AML-193 (cell line): ENCODE data around the gene ZBTB11.
"Not testable (repeated sequence)": the region's sequence is repeated elsewhere in the genome, so short reads cannot be mapped to it uniquely, and the experiment has no call there.

ENCODE experiments used
- DNase-seq, 2 experiments: peaks; one replicate each; lab custom pipeline; 2025; lab: John Stamatoyannopoulos, UW

The ZBTB11 gene, protein sequence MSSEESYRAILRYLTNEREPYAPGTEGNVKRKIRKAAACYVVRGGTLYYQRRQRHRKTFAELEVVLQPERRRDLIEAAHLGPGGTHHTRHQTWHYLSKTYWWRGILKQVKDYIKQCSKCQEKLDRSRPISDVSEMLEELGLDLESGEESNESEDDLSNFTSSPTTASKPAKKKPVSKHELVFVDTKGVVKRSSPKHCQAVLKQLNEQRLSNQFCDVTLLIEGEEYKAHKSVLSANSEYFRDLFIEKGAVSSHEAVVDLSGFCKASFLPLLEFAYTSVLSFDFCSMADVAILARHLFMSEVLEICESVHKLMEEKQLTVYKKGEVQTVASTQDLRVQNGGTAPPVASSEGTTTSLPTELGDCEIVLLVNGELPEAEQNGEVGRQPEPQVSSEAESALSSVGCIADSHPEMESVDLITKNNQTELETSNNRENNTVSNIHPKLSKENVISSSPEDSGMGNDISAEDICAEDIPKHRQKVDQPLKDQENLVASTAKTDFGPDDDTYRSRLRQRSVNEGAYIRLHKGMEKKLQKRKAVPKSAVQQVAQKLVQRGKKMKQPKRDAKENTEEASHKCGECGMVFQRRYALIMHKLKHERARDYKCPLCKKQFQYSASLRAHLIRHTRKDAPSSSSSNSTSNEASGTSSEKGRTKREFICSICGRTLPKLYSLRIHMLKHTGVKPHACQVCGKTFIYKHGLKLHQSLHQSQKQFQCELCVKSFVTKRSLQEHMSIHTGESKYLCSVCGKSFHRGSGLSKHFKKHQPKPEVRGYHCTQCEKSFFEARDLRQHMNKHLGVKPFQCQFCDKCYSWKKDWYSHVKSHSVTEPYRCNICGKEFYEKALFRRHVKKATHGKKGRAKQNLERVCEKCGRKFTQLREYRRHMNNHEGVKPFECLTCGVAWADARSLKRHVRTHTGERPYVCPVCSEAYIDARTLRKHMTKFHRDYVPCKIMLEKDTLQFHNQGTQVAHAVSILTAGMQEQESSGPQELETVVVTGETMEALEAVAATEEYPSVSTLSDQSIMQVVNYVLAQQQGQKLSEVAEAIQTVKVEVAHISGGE

GRCh38 chr3:101676765-101677435 lies at the start of gene ZBTB11:
TSS of gene ZBTB11 (minus strand) at chr3:101677132. CDS start at chr3:101676914, 218 bp downstream.
- no peak for DNase-seq

- no peak for DNase-seq
Measured at GRCh38 chr3:101725890-101726275, 49.0 kb upstream of the ZBTB11 start.

GRCh38 chr3:101725194-101725889 lies 48.4 kb upstream of the ZBTB11 start:
- peak; percentile 18 to 27 for DNase-seq

DNA sequence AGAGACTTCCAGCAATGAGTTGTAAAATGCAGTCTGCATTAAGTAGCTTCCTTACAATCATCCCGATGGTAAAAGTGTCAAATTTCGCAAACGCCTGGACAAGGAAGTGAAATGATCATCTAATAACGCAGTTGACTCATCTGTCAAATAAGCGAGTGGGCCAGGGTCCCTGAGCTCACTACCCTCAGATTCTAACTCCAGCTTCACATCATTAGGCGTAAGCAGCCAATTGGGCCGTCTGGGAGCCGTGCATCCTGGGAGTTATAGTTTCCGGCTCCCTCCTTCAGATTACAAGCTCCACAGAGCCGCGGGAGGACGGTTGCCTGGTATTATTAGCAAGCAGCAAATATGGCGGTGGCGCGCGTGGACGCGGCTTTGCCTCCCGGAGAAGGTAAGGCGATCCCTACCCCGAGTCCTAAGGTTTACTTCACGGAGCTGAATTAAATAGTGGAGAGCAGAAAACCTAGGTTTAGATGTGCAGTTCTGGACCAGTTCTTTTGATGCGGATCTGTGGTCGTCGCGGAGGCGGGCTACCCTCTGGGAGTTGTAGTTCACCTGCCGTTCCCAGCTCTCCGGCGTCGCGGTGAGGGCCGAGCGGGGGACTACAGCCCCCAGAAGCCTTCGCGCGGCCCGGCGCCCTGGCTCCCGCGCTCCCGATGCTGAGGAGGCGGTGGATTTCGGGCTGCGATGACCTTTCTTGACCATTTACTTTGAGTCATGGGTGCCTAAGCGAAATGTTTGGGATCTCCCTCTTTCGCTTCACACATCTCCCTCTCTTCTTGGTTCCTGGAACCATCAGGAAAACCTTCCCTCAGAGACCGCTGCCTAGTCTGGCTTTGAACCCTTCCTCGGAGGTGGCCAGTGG lies 47.6 kb upstream of the ZBTB11 start, which contains the start of gene CEP97:
Gene CEP97, plus strand, starts transcription at position 286 of the 865 bp plus-strand sequence. Its CDS starts 63 bp downstream, at position 349.
- DNase-seq, result peak; percentile 95 to 98

DNA sequence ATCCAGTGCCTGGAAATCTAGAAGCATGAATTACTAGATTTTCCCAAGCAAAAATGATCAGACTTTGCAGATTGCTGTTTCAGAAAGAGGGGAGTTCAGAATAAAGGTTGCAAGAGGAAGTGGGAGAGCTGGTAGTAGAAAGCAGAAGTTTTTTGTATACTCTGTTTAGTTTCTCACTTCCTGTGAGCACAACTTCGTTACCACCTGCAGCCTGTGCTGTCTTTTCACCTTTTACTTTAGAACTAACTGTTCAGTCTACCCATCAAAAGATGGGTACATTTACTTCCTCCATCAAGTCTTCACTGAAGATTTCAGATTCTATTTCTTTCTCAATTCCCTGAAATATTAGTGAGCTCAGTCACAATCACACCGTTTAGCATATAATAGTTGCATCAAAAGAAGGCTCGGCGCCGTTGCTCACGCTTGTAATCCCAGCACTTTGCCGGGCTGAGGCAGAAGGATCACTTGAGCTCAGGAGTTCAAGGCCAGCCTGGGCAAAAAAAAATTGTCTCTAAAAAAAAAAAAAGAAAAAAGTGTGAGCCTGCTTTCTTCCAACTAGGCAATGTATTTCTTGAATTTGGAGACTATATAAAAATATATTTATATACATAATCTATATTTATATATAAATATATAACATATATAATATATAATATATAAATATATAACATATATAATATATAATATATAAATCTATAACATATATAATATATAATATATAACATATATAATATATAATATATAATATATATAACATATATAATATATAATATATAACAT lies 45.7 kb upstream of the ZBTB11 start:
- peak; percentile 42 to 49 for DNase-seq

DNA sequence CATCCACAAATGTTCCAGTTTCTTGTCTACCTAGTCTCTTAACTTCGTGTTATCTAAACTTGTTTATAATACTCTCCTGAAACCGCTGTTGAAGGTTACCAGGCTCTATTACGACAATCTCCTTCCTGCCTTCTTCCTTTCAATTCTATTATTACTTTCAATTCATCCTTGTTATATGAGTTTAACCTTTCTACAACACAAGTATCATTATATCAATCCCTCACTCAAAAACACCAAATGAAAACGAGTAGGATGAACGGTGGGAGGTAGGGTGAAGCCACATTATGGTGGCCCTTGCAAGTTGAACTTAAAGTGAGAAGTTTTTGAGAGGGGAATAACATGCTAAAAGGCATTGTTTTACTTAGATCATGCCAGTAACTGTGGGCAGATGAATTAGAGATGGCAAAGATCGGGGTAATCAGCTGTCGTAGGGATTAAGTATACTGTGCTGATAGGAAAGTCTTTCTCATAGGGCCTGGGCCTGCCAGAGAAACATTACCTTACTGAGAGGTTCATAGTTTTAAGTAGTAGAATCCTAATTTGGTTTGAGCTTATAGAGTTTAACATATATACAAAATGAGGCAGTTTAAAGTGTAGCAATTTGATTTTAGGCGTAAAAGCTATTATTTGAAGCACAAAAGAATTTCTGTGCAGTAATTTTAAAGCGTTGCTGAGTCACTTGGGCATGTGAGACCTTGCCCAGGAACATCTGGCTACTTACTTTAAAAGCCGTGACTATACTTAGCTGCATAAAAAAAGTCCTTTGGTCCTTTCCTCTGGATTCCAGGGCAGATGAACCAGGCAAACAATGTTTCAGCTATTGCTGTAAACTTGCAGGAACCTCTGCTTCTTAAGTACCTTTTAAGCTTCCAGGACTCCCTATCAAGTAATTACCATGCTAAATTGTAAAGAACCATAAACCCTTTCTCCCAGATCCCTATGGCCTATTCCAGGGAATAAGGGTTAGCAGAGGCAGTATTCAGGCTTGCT lies 44.2 kb upstream of the ZBTB11 start:
- DNase-seq, result no peak

GRCh38 chr3:101719604-101720185 lies 42.8 kb upstream of the ZBTB11 start:
- DNase-seq, result peak; percentile 41 to 51

- DNase-seq, result no peak
Measured at GRCh38 chr3:101718455-101718854, 41.5 kb upstream of the ZBTB11 start.

DNA sequence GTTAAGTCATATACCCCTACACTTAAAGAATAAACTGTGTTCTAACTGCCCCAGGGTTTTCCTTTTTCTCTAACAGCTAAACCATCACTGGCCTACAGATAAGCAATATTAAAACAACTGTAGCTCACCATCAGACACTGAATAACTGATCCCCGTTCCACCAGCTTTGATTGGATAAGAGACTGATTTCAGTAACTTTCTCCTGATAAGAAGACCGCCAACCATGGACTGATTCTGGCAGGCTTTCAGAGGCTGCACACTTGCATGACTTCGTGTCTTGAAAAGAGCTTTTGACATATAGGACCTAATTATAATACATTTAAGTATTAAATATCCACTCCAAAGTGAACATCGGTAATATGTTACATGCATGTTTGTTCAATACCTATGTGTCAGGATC lies 32.2 kb upstream of the ZBTB11 start:
- no peak for DNase-seq

GRCh38 chr3:101704639-101705038 lies 27.7 kb upstream of the ZBTB11 start:
- not testable (repeated sequence) for DNase-seq

- no peak for DNase-seq
Measured at GRCh38 chr3:101703169-101703568, 26.2 kb upstream of the ZBTB11 start.

GRCh38 chr3:101702726-101703125 lies 25.8 kb upstream of the ZBTB11 start:
- no peak for DNase-seq

DNA sequence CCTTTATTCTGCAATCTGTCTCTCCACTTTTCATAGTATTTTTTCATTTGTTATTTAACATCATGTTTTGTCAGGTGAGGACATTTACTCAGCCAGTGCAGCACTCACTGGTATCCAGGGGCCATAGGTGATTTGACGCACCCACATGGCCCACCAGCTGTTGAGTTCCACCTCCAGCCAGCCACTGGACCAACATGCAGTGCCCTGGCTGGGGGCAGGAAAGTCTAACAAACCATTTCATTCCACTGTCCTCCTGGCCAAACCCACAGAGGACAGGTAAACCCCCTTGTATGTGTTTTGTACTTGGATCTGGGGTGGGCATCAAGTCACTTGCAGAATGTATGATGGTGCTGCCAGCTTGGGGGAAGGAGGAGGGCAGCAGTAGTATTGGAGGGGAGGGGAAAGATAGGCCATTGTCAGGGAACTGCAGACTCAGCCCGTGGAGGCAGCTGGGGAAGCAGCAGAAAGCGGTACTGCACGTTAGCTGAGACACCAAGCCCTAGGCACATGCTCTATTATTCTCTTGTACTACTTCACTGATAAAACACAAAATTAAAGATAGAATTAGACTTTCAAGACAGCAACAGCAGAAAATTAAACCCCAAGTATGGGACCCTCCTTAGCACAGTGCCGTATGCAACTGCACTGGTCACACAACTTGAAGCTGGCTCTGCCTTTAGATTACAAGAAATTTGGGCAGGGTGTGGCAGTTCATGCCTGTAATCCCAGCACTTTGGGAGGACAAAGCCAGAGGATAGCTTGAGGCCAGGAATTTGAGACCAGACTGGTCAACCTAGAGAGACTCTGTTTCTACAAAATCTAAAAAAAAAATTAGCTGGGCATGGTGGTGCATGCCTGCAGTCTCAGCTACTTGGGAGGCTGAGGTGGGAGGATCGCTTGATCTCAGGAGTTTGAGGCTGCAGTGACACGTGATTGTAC lies 25.0 kb upstream of the ZBTB11 start:
- no peak for DNase-seq

- DNase-seq, result no peak
Measured at GRCh38 chr3:101695779-101696372, 18.9 kb upstream of the ZBTB11 start.

DNA sequence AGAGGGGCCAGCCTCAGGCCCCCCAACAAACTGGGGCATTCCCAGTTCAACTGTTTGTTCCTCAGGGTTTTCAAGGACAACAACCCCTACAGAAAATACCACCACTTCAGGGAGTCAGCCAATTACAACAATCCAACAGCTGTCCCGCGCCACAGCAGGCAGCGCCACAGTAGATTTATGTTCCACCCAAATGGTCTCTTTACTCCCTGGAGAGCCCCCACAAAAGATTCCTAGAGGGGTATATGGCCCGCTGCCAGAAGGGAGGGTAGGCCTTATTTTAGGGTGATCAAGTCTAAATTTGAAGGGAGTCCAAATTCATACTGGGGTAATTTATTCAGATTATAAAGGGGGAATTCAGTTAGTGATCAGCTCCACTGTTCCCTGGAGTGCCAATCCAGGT lies 17.9 kb upstream of the ZBTB11 start:
- DNase-seq, result not testable (repeated sequence)

- not testable (repeated sequence) for DNase-seq
Measured at GRCh38 chr3:101693540-101693939, 16.6 kb upstream of the ZBTB11 start.
